ENCODE data around the gene MRPL52.

DNA sequence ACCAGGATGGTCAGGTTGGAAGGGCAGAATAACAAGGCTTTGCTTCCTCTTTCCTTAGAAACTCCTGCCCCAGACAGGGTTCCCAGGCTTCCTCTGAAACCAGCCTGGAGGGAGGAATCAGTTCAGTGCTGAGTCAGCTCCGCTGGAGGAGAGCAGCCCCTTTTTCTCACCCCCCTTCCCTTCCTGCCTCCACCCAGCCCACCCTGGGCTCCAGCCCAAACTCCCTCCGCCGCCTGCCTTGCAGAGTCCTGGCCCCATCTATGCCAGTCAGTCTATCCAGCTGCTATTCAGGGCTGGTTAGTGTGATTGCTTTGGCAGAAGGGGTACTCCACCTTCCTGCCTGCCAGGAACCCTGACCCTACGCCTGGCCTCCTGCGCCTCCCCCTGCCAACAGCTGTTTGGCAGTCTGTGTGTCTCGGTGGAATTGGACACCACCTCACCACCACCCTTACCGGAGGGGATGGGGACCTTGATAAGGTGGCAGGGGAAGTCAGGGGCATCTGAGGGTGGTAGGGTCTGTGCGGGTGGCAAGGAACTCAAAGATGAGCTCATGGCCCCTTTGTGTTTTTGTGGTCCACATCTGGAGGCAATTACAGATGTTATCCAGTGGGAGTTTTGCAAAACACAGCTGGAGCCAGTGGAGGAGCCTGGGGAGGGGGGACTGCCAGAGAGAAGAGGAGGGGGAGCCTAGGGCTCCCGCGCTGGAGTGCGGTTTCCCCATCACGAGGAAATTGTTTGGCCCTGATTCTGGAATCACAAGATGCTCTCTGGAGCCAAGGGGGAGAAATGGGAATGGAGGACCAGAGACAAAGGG lies 18.9 kb downstream of the MRPL52 start:
- TF ChIP-seq, protein P1, sequence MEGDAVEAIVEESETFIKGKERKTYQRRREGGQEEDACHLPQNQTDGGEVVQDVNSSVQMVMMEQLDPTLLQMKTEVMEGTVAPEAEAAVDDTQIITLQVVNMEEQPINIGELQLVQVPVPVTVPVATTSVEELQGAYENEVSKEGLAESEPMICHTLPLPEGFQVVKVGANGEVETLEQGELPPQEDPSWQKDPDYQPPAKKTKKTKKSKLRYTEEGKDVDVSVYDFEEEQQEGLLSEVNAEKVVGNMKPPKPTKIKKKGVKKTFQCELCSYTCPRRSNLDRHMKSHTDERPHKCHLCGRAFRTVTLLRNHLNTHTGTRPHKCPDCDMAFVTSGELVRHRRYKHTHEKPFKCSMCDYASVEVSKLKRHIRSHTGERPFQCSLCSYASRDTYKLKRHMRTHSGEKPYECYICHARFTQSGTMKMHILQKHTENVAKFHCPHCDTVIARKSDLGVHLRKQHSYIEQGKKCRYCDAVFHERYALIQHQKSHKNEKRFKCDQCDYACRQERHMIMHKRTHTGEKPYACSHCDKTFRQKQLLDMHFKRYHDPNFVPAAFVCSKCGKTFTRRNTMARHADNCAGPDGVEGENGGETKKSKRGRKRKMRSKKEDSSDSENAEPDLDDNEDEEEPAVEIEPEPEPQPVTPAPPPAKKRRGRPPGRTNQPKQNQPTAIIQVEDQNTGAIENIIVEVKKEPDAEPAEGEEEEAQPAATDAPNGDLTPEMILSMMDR (IDR thresholded peaks at IDR 0.05), result no peak
- no peak for TF ChIP-seq EZH2phosphoT487 (IDR thresholded peaks at IDR 0.05)
- TF ChIP-seq EZH2 (IDR thresholded peaks at IDR 0.05), result no peak
